Fibroblast of upper back skin (primary cell): Measurements from ENCODE around the gene APOA5.
"Not testable (repeated sequence)": the region's sequence is repeated elsewhere in the genome, so short reads cannot be mapped to it uniquely, and the experiment has no call there.

Source experiments
- DNase-seq: peaks from one replicate; pipeline ENCODE4 v3.0.0-alpha.2; 2013

Gene APOA5

DNA sequence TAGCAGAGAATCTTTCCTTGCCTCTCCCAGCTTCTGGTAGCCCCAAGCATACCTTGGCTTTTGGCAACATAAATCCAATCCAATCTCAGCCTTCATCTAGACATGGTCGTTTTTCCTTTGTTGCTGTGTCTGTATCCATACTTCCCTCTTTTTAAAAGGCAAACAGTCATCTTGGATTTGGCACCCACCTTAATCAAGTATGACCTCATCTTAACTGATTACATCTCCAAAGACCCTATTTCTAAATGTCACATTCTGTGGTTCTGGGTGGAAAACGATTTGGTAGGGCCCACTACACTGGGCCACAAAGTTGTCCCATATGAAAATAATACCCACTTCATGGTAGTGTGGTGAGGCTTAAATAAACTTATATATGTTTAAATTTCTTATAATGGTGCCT lies 19.7 kb downstream of the APOA5 start:
- DNase-seq: no peak

DNA sequence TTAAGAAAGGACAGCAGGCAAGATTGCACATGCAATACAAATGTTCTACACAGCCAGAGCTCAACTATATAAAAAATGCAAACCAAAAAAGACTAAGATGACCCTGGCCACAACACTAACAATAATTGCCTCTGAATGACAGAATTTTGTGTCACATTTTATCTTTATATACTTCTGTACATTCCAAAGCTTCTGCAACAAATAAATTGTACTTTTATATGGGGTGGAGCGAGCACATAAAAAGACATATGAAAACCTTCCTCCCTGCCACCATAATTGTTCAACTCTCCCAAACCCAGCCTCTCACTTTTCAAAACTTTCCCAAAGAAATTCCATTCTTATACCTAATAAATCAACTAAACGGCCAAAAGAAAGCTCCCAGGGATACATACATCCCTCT lies 29.5 kb downstream of the APOA5 start:
- no peak for DNase-seq

DNA sequence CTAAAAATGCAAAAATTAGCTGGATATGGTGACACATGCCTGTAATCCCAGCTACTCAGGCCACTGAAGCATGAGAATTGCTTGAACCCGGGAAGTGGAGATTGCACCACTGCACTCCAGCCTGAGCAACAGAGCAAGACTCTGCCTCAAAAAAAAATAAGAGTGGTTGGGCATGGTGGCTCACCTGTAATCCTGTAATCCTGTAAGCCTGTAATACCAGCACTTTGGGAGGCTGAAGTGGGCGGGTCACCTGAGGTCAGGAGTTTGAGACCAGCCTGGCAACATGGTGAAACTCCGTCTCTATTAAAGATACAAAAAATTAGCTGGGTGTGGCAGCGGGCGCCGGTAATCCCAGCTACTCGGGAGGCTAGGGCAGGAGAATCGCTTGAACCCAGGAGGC lies 35.6 kb downstream of the APOA5 start:
- not testable (repeated sequence) for DNase-seq

DNA sequence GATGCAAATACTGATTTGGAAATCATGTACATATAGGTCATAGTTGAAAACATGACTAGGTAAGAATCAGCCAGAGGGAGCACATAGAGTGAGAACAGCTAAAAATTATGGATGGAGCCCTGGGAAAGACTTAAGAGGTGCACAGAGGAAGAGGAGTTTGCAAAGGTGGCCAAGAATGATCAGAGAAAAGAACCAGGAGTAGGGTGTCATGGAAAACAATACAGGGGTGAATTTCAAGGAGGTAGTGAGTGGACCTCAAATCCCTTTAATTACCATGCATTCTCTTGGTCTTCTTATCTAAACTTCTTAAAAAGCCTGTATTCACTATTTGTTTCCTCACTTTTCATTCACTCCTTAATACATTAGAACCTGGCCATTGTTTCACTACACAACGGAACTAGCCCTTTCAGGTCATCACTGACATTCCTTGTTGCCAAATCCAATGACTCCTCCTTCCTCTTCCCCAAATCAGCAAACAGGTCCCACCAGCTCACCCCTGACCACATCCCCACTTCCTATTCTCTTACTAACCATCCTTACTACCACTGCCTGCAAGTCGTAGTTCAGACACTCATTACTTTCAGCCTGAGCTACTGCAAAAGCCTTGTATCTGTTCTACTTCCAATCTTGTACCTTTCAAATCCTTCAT lies 41.5 kb downstream of the APOA5 start:
- DNase-seq: no peak

DNA sequence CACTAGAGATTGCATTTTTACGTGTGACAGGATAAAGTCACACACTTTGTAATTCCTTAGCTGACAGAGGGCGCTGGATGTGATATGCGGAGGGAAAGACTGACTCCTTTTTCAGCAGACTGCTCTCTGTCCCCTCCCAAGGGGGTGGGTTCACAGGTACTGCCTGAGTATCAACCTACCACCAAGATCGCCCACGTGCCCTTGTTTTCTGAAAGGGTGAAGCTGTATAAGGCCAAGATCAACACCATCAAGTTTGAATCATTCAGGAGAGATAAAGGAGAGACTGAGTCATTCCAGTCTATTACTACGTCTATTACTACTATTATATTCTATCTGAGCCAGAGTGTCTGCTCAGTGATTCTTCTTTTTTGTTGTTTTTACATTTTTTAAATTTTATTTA lies 49.6 kb downstream of the APOA5 start:
- DNase-seq: peak; percentile 8

DNA sequence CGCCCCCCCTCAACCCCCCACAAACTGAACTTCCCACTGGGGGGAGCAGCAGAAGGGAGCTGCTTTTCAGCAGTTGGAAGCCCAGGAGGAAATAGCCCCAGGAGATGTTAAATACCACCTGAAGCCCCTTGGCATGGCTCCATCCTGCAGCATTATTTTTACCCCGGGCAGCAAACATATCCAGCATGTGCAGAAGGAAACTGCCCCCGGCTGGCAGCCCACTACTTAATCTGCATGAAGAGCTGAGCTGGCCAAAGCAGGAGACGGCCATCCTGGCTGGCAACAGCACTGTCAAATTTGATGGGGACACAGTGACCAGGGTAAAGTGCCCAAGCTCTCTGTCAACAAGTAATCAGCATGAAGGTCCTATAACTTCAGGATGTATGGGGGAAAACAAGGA lies 50.9 kb downstream of the APOA5 start:
- DNase-seq: no peak
